Transverse colon (tissue), 4 donors: ENCODE data around the gene KLHDC8A. TPM values are rescaled to one million over a fixed set of nuclear protein-coding genes. Genes with fewer than 3 reads are reported as not detected.
A peak's percentile ranks its signal among the peaks of the same experiment; 100 is the strongest.

Experiments used
- DNase-seq: peaks from one replicate; pipeline ENCODE4 v3.0.0-alpha.2; 2019
- H3K27ac ChIP-seq, 4 donors: fragments of 200-600 bp; sonication (generic); 2 replicates each; pipeline ENCODE4 v1.5.1; 2016 to 2018; ENCODE audit warnings: inconsistent platforms in 4 of 4
- H3K27me3 ChIP-seq: fragments of 200-600 bp; sonication (generic); 2 replicates; pipeline ENCODE4 v1.5.1; 2017; ENCODE audit warnings: inconsistent platforms
- H3K36me3 ChIP-seq, 4 donors: fragments of 200-600 bp; sonication (generic); 2 replicates each; pipeline ENCODE4 v1.5.1; 2017 to 2019; ENCODE audit warnings: inconsistent platforms in 4 of 4
- H3K4me1 ChIP-seq, 4 donors: fragments of 200-600 bp; sonication (generic); 2 replicates each; pipeline ENCODE4 v1.5.1; 2017 to 2020; ENCODE audit warnings: inconsistent platforms in 4 of 4
- H3K4me3 ChIP-seq, 4 donors: fragments of 200-600 bp; sonication (generic); 1 replicate in 1 of 4; 2 replicates in 3 of 4; pipeline versions ENCODE4 v1.5.1 to v1.6.1; 2017 to 2019; ENCODE audit warnings: inconsistent platforms in 4 of 4
- H3K9me3 ChIP-seq, 2 donors: fragments of 200-600 bp; sonication (generic); 2 replicates each; pipeline ENCODE4 v1.5.1; 2017 to 2019; ENCODE audit warnings: inconsistent platforms in 2 of 2
- CTCF ChIP-seq, 5 experiments: fragments of 200-600 bp in 3 of 5; fragments of 450-650 bp in 2 of 5; sonication (generic) in 3 of 5; IDR thresholded peaks; 1 replicate in 2 of 5; 2 replicates in 3 of 5; pipeline ENCODE4 v1.5.1; 2016 to 2017; ENCODE audit warnings: antibody characterized with exemption in 5 of 5, inconsistent platforms in 3 of 5, mild to moderate bottlenecking in 2 of 5, moderate library complexity in 1 of 5
- EP300 ChIP-seq: sonication (generic); formaldehyde crosslinking; IDR thresholded peaks from one replicate; pipeline ENCODE4 v1.6.1; 2017; ENCODE audit warnings: antibody characterized with exemption, low read depth
- POLR2A ChIP-seq: fragments of 450-650 bp; IDR thresholded peaks from one replicate; pipeline ENCODE4 v1.6.1; 2016; ENCODE audit warnings: antibody characterized with exemption, mild to moderate bottlenecking, moderate library complexity
- POLR2AphosphoS5 ChIP-seq, 3 donors: sonication (generic); formaldehyde crosslinking; IDR thresholded peaks; one replicate each; pipeline ENCODE4 v1.6.1; 2016; ENCODE audit warnings: antibody characterized with exemption in 3 of 3
- WGBS, 2 donors: methylation state at CpG; one replicate each; pipeline ENCODE4 v1.1.5; 2018; ENCODE audit warnings: low coverage in 1 of 2; 5-methylcytosine and 5-hydroxymethylcytosine counted together
- in situ Hi-C, 4 donors: fragments of 200-750 bp; cut with MboI; loops; one replicate each; pipeline versions ENCODE4 v1.15.0 to v1.15.1; 2017; ENCODE audit warnings: low sequenced_read_pairs in 3 of 4, low pct_ligation_motif_present in 1 of 4, low pct_unique_long_range_greater_than_20kb in 1 of 4
- intact Hi-C: fragments of 100-400 bp; cut with DNase I; formaldehyde crosslinking; loops from one replicate; pipeline ENCODE4 v1.15.1; 2023; ENCODE audit warnings: low total_unique reads
- total RNA-seq, 4 donors: library from RNA; depleted of rRNA; stranded (reverse); fragments of >200 nt; gene quantifications; one replicate each; pipeline ENCODE4 v1.1.0, GENCODE V29; 2016

The KLHDC8A gene
- total RNA-seq, 4 donors from 2014 or later: 0.32 to 0.41 TPM; not detected in 2

GRCh38 chr1:205304046-205304694 is 52.6 kb downstream of the KLHDC8A start:
- Histone ChIP-seq H3K27me3 (no peaks in the 10 kb centered on the region), H3K4me3 (no peak overlapping the region), H3K9me3 (no peaks in the 10 kb centered on the region), H3K36me3 (peaks cover 0 to 43% (median 23%) of the 10 kb centered on the region in 4 donors), H3K4me1 (peaks cover 13 to 49% (median 41%) of the 10 kb centered on the region in 4 donors), H3K27ac (no peak overlapping the region)
- intact Hi-C loops: no loop called here
- in situ Hi-C loops: no loop called here
- WGBS, 2 donors: 91% methylated on average over 19 of the region's 19 CpGs; no CpG with 5 or more reads in 1 of the 2 donors
- TF ChIP-seq CTCF (IDR thresholded peaks at IDR 0.05) (no peak), POLR2AphosphoS5 (IDR thresholded peaks at IDR 0.05) (no peak), POLR2A (no peak), EP300 (no peak)
- DNase-seq: no peak

- Histone ChIP-seq H3K27ac (no peak overlapping the region), H3K9me3 (no peaks in the 10 kb centered on the region), H3K4me1 (peaks cover 13 to 41% (median 37%) of the 10 kb centered on the region in 4 donors), H3K27me3 (no peaks in the 10 kb centered on the region), H3K4me3 (no peak overlapping the region), H3K36me3 (peaks cover 0 to 41% (median 23%) of the 10 kb centered on the region in 4 donors)
- intact Hi-C loops: no loop called here
- no peak for DNase-seq
- WGBS, 2 donors: 80 to 84% methylated on average over 1 to 20 of the region's 20 CpGs
- TF ChIP-seq POLR2AphosphoS5 (IDR thresholded peaks at IDR 0.05) (no peak), POLR2A (no peak), CTCF (IDR thresholded peaks at IDR 0.05) (no peak), EP300 (no peak)
- in situ Hi-C loops: no loop called here
These were observed 53.4 kb downstream of the KLHDC8A start for GRCh38 chr1:205303247-205303888.

GRCh38 chr1:205301842-205302588 is 54.7 kb downstream of the KLHDC8A start:
- peaks cover 0 to 37% (median 15%) of the 10 kb centered on the region in 4 donors for H3K36me3 ChIP-seq
- peak overlapping the region in 2 of 4 donors; percentile 1 to 21 for H3K27ac ChIP-seq
- 60 to 81% methylated on average over 2 to 6 of the region's 6 CpGs for WGBS, 2 donors
- H3K4me1 ChIP-seq: peaks cover 13 to 30% (median 26%) of the 10 kb centered on the region in 4 donors
- TF ChIP-seq POLR2AphosphoS5 (IDR thresholded peaks at IDR 0.05): no peak
- H3K27me3 ChIP-seq: no peaks in the 10 kb centered on the region
- in situ Hi-C loops: no loop called here
- H3K9me3 ChIP-seq: no peaks in the 10 kb centered on the region
- H3K4me3 ChIP-seq: no peak overlapping the region
- DNase-seq: no peak
- intact Hi-C loops: no loop called here

GRCh38 chr1:205301205-205301821 is 55.4 kb downstream of the KLHDC8A start:
- H3K4me3 ChIP-seq: no peak overlapping the region
- TF ChIP-seq POLR2A (no peak), POLR2AphosphoS5 (IDR thresholded peaks at IDR 0.05) (no peak), CTCF (IDR thresholded peaks at IDR 0.05) (no peak), EP300 (no peak)
- H3K27me3 ChIP-seq: no peaks in the 10 kb centered on the region
- H3K27ac ChIP-seq: peak overlapping the region in 2 of 4 donors; percentile 1 to 21
- H3K4me1 ChIP-seq: peaks cover 10 to 25% (median 20%) of the 10 kb centered on the region in 4 donors
- 40 to 64% methylated on average over 2 to 14 of the region's 14 CpGs for WGBS, 2 donors
- intact Hi-C loops (no loop called here), in situ Hi-C loops (no loop called here)
- DNase-seq: peak; percentile 51
- H3K36me3 ChIP-seq: peaks cover 0 to 33% (median 14%) of the 10 kb centered on the region in 4 donors
- no peaks in the 10 kb centered on the region for H3K9me3 ChIP-seq
